ENCODE measurements around the gene BAHCC1.

DNA sequence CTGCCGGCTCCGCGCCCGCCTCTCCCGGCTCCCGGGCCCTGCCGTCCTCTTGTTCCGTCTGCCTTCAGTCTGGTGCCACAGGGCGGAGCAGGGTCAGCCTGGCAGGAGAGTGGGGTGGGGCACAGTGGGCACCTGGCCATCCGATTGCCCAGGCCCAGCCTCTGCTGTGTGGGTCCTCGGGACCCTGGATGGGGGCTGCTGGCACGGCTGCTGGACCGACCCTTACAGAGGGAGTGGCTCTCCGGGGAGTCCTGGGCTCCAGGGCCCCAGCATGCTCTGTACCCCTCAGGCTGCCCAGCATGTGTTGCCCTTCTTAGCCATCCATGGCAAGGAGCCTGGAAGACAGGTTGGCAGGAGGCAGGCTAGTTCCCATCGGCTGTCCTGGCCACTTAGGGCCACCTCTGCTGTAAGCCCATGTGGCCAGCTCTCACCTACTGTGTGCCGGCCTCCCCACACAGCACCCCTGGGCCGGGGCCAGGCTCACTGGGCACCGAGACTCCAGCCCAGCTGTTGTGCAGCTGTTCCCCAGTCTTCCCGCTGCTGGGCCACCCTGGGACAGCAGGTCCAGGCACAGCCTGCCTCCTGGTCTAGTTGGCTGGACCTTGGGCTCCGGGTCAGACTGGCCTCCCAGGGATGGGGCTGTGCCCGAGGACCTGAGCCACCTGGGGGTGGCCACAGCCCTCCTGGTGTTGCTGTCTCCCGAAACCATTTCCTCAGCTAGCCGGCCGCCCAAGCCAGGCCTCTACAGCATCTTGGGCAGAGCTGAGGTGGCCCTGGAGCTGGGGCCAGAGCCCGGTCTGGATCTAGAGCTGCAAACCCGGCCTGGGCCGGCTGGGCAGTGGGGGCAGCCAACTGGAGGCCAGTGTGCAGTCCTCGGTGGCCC lies 24.9 kb downstream of the BAHCC1 start:
- TF ChIP-seq ZBTB17 (tag by site-specific recombination; IDR thresholded peaks at IDR 0.05) (no peak), CTCF (tag by site-specific recombination; IDR thresholded peaks at IDR 0.05) (no peak), ZNF23 (tag by site-specific recombination; IDR thresholded peaks at IDR 0.05; ENCODE audit: borderline replicate concordance) (no peak), ZBTB7A (tag by site-specific recombination; IDR thresholded peaks at IDR 0.05; ENCODE audit: low read depth) (no peak)
- TF ChIP-seq, protein P1, sequence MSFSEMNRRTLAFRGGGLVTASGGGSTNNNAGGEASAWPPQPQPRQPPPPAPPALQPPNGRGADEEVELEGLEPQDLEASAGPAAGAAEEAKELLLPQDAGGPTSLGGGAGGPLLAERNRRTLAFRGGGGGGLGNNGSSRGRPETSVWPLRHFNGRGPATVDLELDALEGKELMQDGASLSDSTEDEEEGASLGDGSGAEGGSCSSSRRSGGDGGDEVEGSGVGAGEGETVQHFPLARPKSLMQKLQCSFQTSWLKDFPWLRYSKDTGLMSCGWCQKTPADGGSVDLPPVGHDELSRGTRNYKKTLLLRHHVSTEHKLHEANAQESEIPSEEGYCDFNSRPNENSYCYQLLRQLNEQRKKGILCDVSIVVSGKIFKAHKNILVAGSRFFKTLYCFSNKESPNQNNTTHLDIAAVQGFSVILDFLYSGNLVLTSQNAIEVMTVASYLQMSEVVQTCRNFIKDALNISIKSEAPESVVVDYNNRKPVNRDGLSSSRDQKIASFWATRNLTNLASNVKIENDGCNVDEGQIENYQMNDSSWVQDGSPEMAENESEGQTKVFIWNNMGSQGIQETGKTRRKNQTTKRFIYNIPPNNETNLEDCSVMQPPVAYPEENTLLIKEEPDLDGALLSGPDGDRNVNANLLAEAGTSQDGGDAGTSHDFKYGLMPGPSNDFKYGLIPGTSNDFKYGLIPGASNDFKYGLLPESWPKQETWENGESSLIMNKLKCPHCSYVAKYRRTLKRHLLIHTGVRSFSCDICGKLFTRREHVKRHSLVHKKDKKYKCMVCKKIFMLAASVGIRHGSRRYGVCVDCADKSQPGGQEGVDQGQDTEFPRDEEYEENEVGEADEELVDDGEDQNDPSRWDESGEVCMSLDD (tag by site-specific recombination; IDR thresholded peaks at IDR 0.05), result no peak

Measured in HEK293 (cell line).